Activated CD4-positive, alpha-beta T cell treated with anti-CD3 and anti-CD28 coated beads for 4 hours (primary cell): Measurements from ENCODE around the gene PAX5.

ENCODE experiments used
- DNase-seq, 2 donors: peaks; one replicate each; pipeline ENCODE4 v3.0.0-alpha.2; 2020

Gene PAX5

GRCh38 chr9:37011530-37011929 is 22.5 kb downstream of the PAX5 start:
- DNase-seq = no peak

GRCh38 chr9:37010976-37011375 is 23.1 kb downstream of the PAX5 start:
- no peak for DNase-seq

GRCh38 chr9:37010180-37010579 is 23.9 kb downstream of the PAX5 start:
- DNase-seq = no peak

GRCh38 chr9:37007295-37007694 is 26.8 kb downstream of the PAX5 start:
- no peak for DNase-seq

- no peak for DNase-seq
Observed at GRCh38 chr9:37005517-37006140, 28.4 kb downstream of the PAX5 start.

- DNase-seq = no peak
Observed at GRCh38 chr9:37004424-37004935, 29.6 kb downstream of the PAX5 start.

GRCh38 chr9:37002413-37003217 is 31.5 kb downstream of the PAX5 start:
- no peak for DNase-seq

- no peak for DNase-seq
Observed at GRCh38 chr9:37002036-37002412, 32.0 kb downstream of the PAX5 start.

GRCh38 chr9:37001459-37001858 is 32.6 kb downstream of the PAX5 start:
- DNase-seq = no peak

- DNase-seq = no peak
Observed at GRCh38 chr9:36999728-37000333, 34.2 kb downstream of the PAX5 start.

GRCh38 chr9:36997414-36997813 is 36.7 kb downstream of the PAX5 start:
- no peak for DNase-seq

GRCh38 chr9:36996706-36997086 is 37.4 kb downstream of the PAX5 start:
- DNase-seq = no peak

- peak; percentile 50 to 52 for DNase-seq
Observed at GRCh38 chr9:36995927-36996705, 38.0 kb downstream of the PAX5 start.

GRCh38 chr9:36993933-36994764 is 39.9 kb downstream of the PAX5 start:
- no peak for DNase-seq

GRCh38 chr9:36992501-36993316 is 41.4 kb downstream of the PAX5 start:
- no peak for DNase-seq

- no peak for DNase-seq
Observed at GRCh38 chr9:36991516-36992134, 42.4 kb downstream of the PAX5 start.

- no peak for DNase-seq
Observed at GRCh38 chr9:36988848-36989247, 45.2 kb downstream of the PAX5 start.

GRCh38 chr9:36987891-36988290 is 46.2 kb downstream of the PAX5 start:
- no peak for DNase-seq

GRCh38 chr9:36987409-36987808 is 46.7 kb downstream of the PAX5 start:
- DNase-seq = no peak

- no peak for DNase-seq
Observed at GRCh38 chr9:36986468-36987408, 47.3 kb downstream of the PAX5 start.
